Colon (tissue), 2 donors: ENCODE data around the gene PSORS1C2.
"Not testable (repeated sequence)": the region's sequence is repeated elsewhere in the genome, so short reads cannot be mapped to it uniquely, and the experiment has no call there.

Experiments
- FAIRE-seq: peaks from 2 replicates; lab custom pipeline; 2012; peaks lifted over from hg19 to GRCh38; lab: Jason Lieb, UNC
- donor health status: control.
- donor health status: control.

Gene PSORS1C2

GRCh38 chr6:31165986-31166385, 27.1 kb upstream of the PSORS1C2 start:
- FAIRE-seq: no peak

GRCh38 chr6:31165064-31165832, 26.4 kb upstream of the PSORS1C2 start:
- not testable (repeated sequence) for FAIRE-seq

GRCh38 chr6:31164475-31165063, 25.7 kb upstream of the PSORS1C2 start:
- FAIRE-seq: not testable (repeated sequence)

GRCh38 chr6:31163922-31164321, 25.1 kb upstream of the PSORS1C2 start:
- FAIRE-seq: no peak

GRCh38 chr6:31162463-31163165, 23.7 kb upstream of the PSORS1C2 start:
- FAIRE-seq: no peak

GRCh38 chr6:31161216-31162126, 22.6 kb upstream of the PSORS1C2 start:
- FAIRE-seq: no peak

GRCh38 chr6:31158863-31159855, 20.3 kb upstream of the PSORS1C2 start:
- no peak for FAIRE-seq

GRCh38 chr6:31158140-31158862, 19.4 kb upstream of the PSORS1C2 start, which contains the start of gene TCF19:
Gene TCF19, plus strand, starts transcription at chr6:31158589. Its CDS starts 881 bp downstream, at chr6:31159470.
- peak; percentile 5 for FAIRE-seq

GRCh38 chr6:31157513-31158139, 18.8 kb upstream of the PSORS1C2 start, which contains the start of gene CCHCR1:
Gene CCHCR1, minus strand, starts transcription at chr6:31157802. Its CDS starts 202 bp downstream, at chr6:31157600.
- no peak for FAIRE-seq

- FAIRE-seq: no peak
These were observed 17.8 kb upstream of the PSORS1C2 start for GRCh38 chr6:31156641-31157040.

- FAIRE-seq: no peak
These were observed 15.6 kb upstream of the PSORS1C2 start for GRCh38 chr6:31154436-31154835.

- no peak for FAIRE-seq
These were observed 13.9 kb upstream of the PSORS1C2 start for GRCh38 chr6:31152781-31153180.

- FAIRE-seq: no peak
These were observed 11.1 kb upstream of the PSORS1C2 start for GRCh38 chr6:31149827-31150447.

GRCh38 chr6:31145386-31145785, 6.5 kb upstream of the PSORS1C2 start:
- FAIRE-seq: no peak

GRCh38 chr6:31144970-31145340, 6.1 kb upstream of the PSORS1C2 start:
- no peak for FAIRE-seq

GRCh38 chr6:31144296-31144969, 5.6 kb upstream of the PSORS1C2 start:
- no peak for FAIRE-seq

GRCh38 chr6:31143148-31143547, 4.3 kb upstream of the PSORS1C2 start:
- FAIRE-seq: no peak

GRCh38 chr6:31142361-31142761, 3.5 kb upstream of the PSORS1C2 start:
- FAIRE-seq: no peak
